G401.6 (cell line): ENCODE results near the gene AMIGO2.
A peak's percentile ranks its signal among the peaks of the same experiment; 100 is the strongest.
"Not testable (repeated sequence)": the region's sequence is repeated elsewhere in the genome, so short reads cannot be mapped to it uniquely, and the experiment has no call there.

ENCODE experiments used
- FAIRE-seq: peaks from 2 replicates; lab custom pipeline; 2012; peaks lifted over from hg19 to GRCh38; lab: Jason Lieb, UNC

AMIGO2 gene

DNA sequence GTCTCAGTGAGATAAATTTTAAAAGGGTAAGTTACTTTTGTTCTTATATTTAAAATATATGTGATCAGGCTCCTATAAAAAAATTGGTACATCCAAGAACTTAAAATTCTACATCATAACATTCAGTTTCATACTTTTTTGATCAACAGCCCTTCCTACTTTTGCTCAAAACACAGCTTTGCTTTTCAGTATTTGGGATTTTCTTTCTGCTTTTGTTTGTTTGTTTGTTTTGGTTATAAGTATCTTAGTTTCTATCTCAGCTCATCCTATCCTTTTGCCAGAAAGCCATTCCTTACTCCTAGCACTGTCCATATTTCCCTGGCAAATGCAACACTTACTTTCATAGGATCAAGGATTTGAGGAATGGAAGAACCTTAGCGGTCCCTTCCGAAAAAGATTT, 5.0 kb downstream of the AMIGO2 start:
- no peak for FAIRE-seq

GRCh38 chr12:47073951-47074350, 5.8 kb downstream of the AMIGO2 start:
- no peak for FAIRE-seq

- peak; percentile 90 for FAIRE-seq
Observed at GRCh38 chr12:47071241-47071852, 8.4 kb downstream of the AMIGO2 start.

DNA sequence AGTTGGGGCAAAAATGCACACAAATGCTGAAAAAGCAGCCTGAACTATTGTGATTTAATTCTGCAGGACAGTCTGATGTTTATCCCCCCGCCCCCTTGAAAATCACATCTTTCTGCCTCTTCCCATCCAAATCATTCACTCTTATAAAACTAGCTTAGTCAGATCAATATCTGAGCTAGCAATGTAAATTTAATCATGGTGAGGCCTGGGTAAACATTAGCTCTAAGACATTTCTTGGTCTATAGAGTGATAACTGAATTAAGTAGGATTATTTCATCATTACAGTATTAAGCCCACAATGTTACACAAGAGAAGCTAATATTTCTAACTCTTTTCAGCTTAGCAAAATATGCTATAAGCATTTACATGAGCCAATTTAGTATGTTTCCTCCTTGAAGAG, 9.4 kb downstream of the AMIGO2 start:
- peak; percentile 3 for FAIRE-seq

- peak; percentile 94 for FAIRE-seq
Observed at GRCh38 chr12:47068539-47068938, 11.2 kb downstream of the AMIGO2 start.

GRCh38 chr12:47067771-47068431, 11.9 kb downstream of the AMIGO2 start:
- peak; percentile 96 for FAIRE-seq

DNA sequence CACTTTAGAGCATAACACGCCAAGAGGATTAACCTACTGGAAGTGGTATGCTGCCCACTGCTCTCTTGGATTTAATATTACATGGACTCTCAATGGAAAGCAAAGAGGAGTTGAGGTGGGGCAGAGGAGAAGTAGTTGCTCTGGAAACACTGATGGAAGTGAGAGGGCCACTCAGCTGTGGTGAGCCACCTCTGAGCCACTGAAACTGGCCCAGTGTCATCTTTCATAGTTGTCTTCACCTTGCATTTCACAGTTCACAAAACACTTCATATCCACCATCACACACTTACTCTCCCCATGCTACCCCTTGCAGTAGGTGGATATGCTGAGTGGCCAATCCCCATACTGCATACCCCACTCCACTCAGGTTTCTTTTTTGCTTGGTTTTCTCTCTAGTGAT, 12.6 kb downstream of the AMIGO2 start:
- FAIRE-seq: no peak

DNA sequence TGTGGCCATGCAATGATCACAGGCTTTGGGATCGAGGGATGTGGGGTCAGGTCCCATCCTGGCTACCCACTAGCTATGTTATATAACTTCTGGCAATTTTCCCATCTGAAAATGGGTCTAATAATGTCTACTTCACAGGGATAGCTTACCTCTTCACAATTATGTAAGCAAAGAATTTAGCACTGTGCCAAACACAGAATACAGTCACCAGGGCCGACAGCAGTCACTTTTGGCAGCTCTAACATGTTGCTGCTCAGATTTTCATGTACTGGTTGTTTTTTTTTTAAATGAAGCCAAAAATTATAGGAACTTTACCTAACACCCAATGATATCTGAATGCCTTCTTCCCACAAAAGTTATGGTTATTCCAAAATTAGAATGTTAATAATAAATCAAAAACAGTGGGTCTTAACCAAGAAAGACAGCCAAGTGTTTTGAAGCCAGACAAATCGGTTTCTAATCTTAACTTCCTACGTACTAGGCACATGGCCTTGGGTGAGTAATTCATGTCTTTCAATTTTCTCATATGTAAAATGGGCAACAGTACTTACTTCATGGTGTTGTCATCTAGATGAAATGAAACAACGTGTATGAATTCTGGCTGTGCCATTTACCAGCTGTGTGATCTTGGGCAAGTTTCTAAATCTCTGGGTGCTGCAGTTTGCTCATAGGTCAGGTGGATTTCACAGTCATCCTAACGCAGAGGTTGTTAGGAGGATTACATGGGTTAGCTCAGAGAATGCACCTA, 13.3 kb downstream of the AMIGO2 start:
- peak; percentile 70 for FAIRE-seq

- FAIRE-seq: no peak
Observed at GRCh38 chr12:47065546-47065945, 14.2 kb downstream of the AMIGO2 start.

DNA sequence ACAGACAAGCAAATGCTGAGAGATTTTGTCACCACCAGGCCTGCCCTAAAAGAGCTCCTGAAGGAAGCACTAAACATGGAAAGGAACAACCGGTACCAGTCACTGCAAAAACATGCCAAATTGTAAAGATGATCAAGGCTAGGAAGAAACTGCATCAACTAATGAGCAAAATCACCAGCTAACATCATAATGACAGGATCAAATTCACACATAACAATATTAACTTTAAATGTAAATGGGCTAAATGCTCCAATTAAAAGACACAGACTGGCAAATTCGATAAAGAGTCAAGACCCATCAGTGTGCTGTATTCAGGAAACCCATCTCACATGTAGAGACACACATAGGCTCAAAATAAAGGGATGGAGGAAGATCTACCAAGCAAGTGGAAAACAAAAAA, 21.1 kb downstream of the AMIGO2 start:
- FAIRE-seq: not testable (repeated sequence)

DNA sequence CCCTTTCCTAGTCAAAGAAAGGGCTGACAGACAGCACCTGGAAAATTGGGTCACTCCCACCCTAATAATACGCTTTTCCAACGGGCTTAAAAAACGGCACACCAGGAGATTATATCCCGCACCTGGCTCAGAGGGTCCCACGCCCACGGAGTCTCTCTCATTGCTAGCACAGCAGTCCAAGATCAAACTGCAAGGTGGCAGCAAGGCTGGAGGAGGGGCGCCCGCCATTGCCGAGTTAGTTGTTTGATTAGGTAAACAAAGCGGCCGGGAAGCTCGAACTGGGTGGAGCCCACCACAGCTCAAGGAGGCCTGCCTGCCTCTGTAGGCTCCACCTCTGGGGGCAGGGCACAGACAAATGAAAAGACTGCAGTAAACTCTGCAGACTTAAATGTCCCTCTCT, 22.8 kb downstream of the AMIGO2 start:
- not testable (repeated sequence) for FAIRE-seq

DNA sequence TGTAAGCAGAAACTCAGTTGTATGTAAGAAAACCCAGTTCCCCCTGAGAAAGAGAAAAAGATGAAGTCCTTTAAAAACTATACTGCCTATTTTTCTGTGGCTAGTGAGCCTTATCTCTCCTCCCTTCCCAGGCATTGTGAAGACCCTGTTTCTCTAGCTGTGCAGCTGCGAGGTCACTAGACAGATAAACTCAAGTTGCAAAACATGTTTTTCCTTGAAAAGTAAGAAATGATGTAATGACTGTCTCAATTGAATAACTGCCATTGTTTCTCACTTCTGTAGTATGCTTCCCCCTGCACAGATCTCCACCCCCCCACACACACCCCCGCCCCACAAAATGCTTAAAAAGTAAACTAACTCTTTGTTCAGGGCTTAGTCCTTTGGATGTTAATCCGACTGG, 23.9 kb downstream of the AMIGO2 start:
- FAIRE-seq: not testable (repeated sequence)

DNA sequence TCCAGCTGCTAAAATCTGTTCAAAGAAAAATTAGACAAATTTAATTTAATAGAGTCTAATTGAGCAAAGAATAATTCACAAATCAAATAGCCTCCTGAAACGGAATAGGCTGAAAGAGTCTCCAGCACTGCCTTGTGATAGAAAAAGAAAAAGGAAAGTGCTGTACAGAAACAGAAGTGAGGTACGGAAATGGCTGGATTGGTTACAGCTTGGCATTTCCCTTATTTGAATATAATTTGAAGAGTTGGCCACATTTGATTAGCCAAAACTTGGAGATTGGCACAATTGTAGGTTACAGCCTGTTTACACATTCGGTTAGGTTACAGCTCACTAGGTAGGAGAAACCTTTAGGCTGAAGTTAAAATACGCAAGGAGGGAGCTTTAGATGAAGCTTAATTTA, 25.1 kb downstream of the AMIGO2 start:
- no peak for FAIRE-seq

DNA sequence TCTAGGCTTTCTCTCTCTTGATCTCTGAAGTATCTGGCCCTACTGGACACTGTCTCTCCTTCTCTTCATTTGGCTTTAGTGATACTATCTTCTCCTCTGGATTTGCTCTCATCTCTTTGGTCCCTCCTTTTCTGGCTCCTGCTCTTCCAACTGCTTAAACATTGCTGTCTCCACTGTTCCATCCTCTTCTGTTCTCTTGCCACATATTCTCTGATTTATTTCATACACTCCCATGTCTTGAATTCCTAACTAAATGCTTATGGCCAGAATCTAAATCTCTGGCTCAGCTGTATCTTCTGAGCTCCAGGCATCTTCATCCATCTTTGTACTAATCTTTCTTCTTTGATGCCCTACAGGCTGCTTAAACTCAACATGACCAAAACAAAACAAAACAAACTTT, 25.8 kb downstream of the AMIGO2 start:
- no peak for FAIRE-seq

DNA sequence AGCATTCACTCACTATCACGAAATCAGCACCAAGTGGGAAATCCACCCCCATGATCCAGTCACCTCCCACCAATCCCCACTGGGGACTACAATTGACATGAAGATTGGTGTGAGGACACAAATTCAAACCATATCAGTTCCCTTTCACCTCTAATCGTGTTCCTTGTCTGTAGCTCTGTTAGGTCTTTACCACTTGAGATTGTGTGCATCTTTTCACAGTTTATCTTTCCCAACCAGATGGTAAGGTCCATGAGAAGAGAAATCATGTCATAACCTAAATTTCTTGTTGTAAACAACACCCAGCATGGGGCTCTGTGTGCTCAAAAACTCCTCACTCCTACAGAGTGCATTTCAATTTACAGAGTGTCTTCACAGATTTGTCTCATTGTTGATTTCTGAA, 27.5 kb downstream of the AMIGO2 start:
- no peak for FAIRE-seq

DNA sequence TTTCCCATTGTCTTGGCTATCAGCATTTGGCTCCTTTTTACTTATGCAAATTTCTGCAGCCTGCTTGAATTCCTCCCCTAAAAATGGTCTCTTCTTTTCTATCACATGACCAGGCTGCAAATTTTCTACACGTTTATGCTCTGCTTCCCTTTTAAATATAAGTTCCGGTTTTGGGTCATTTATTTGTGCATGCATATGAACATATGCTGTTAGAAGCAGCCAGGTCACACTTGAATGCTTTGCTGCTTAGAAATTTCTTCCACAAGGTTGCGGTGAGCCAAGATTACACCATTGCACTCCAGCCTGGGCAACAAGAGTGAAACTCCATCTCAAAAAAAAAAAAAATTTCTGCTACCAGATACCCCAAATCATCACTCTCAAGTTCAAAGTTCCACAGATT, 28.5 kb downstream of the AMIGO2 start:
- not testable (repeated sequence) for FAIRE-seq

GRCh38 chr12:47048541-47048940, 31.2 kb downstream of the AMIGO2 start:
- no peak for FAIRE-seq

GRCh38 chr12:47041327-47041726, 38.4 kb downstream of the AMIGO2 start:
- no peak for FAIRE-seq

DNA sequence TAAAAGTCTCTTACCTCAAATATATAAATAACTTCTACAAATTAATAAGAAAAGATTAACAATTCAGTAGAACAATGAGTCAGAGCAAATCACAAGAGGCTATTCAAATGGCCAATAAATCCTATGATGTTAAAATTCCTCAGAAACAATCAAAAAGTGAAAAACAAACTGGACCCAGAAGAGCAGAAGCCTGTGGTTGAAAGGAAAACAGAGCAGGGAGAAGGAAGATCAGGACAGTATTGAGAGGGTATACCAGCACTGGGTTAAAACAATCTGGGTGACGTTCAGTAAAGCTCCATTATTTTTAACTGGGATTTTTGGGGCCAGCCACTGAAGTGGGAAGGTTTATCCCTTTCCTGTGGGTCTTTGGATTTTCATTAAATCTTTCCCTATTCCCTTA, 40.0 kb downstream of the AMIGO2 start:
- FAIRE-seq: no peak

DNA sequence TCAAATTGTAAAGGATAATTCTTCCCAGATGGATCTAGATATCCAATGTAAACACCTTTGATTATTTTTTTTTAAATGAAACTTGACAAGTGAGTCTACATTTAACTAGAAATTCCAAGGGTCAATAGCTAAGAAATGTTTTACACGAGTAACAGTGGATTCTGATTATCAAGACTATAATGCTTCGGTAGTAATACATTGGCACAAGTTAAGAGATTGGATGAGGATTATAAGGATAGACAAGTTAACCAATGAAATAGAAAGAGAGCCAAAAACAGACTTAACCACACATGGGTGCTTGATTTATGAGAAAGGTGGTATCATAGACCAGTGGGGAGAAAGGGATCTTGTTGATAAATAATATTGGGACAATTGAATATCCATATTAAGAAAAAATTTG, 40.7 kb downstream of the AMIGO2 start:
- FAIRE-seq: no peak

DNA sequence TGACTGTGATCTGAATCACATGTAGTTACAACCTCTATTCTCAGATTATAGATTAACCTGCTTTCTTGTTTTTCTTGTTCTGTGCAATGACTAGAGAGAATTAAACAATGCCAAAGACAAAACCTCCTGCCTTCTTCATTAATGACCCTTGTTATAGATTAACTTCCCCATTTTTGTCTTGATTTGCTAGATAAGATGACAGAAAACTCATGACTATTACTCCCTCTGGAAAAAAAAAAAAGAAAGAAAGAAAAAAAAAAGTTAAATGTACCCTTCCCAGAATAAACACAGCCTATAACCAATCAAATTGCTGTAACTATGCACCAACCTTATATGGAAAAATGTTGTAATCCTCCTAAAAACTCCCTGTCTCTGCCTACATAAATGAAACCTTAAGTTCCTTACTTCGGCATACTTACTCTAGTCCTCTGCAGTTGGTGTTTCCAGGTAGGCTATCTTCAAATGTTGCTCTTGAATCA, 41.5 kb downstream of the AMIGO2 start:
- FAIRE-seq: peak; percentile 95

- FAIRE-seq: no peak
Observed at GRCh38 chr12:47035484-47035883, 44.3 kb downstream of the AMIGO2 start.

DNA sequence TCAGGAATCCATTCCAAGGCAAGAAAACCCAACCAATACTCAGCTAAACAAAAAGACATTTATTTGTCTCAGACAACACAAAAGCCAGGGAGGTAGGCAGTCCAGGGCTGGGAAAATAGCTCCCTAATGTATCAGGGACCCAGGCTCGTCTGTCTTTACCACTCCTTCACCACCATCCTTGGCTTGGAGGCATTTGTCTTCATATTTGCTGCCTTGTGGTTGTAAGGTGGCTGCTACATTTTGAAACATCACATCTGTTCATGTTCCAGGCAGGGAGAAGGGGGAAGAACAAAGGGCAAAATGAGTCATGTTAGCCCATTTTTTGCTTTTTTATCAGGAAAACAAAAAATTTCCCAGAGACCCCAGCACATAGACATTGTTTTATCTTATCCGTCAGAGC, 45.1 kb downstream of the AMIGO2 start:
- no peak for FAIRE-seq
